WTC11 (cell line): ENCODE measurements around the gene SLC36A1. TPM values are rescaled to one million over a fixed set of nuclear protein-coding genes. Genes with fewer than 3 reads are reported as not detected.

ENCODE experiments used
- ATAC-seq: fragments of 200-7000 bp; cut with Tn5 transposase; 2 replicates; pipeline ENCODE4 v1.10.0; 2021; ENCODE audit warnings: mild to moderate bottlenecking, moderate library complexity
- CTCF ChIA-PET: fragments of 300-600 bp; sonication (Branson Sonifier 250); formaldehyde crosslinking; loops from one replicate; lab custom pipeline; 2021; ENCODE audit warnings: antibody characterized with exemption; lab: Charles Lee
- POLR2A ChIA-PET: fragments of 350-600 bp; sonication (Branson Sonifier 250); formaldehyde crosslinking; loops from one replicate; lab custom pipeline; 2021; ENCODE audit warnings: antibody characterized with exemption; lab: Charles Lee
- DNase-seq: peaks from one replicate; pipeline ENCODE4 v3.0.0; 2021; ENCODE audit warnings: low spot score
- H3K27ac Mint-ChIP-seq: 2 replicates; pipeline ENCODE4 v1.8.0; 2021; ENCODE audit warnings: mixed read lengths
- H3K27me3 Mint-ChIP-seq: 2 replicates; pipeline ENCODE4 v1.8.0; 2021; ENCODE audit warnings: low read depth, mild to moderate bottlenecking, moderate library complexity, mixed read lengths
- H3K36me3 Mint-ChIP-seq: 2 replicates; pipeline ENCODE4 v1.8.0; 2021; ENCODE audit warnings: mixed read lengths
- H3K4me1 Mint-ChIP-seq: 2 replicates; pipeline ENCODE4 v1.8.0; 2022; ENCODE audit warnings: mixed read lengths
- H3K4me3 Mint-ChIP-seq: 2 replicates; pipeline ENCODE4 v1.8.0; 2021; ENCODE audit warnings: mild to moderate bottlenecking, moderate library complexity, mixed read lengths
- H3K9me3 Mint-ChIP-seq: 2 replicates; pipeline ENCODE4 v1.8.0; 2021; ENCODE audit warnings: mixed read lengths
- FOXP1 ChIP-seq: sonication (generic); formaldehyde crosslinking; IDR thresholded peaks from 2 replicates; pipeline ENCODE4 v1.8.0; 2022; ENCODE audit warnings: missing genetic modification reagents, mild to moderate bottlenecking, moderate library complexity, borderline replicate concordance
- GRHL2 ChIP-seq: fragments of 250-450 bp; sonication (Bioruptor Pico); IDR thresholded peaks from 2 replicates; pipeline ENCODE4 v1.8.0; 2022; ENCODE audit warnings: mild to moderate bottlenecking, moderate library complexity; ENCODE audit not compliant: insufficient replicate concordance, severe bottlenecking
- JAZF1 ChIP-seq: fragments of 250-450 bp; sonication (Bioruptor Pico); IDR thresholded peaks from 2 replicates; pipeline ENCODE4 v1.9.0; 2021; ENCODE audit warnings: moderate library complexity, mild to moderate bottlenecking, inconsistent platforms
- NFE2L1 ChIP-seq: sonication (generic); formaldehyde crosslinking; IDR thresholded peaks from 2 replicates; pipeline ENCODE4 v1.8.1; 2023; ENCODE audit warnings: missing genetic modification reagents
- NFYB ChIP-seq: sonication (generic); formaldehyde crosslinking; conservative IDR thresholded peaks from 2 replicates; pipeline ENCODE4 v1.8.0; 2022; ENCODE audit warnings: low read depth, missing genetic modification reagents
- NR2C2 ChIP-seq: sonication (generic); formaldehyde crosslinking; IDR thresholded peaks from 2 replicates; pipeline ENCODE4 v1.8.0; 2022; ENCODE audit warnings: mild to moderate bottlenecking, missing genetic modification reagents
- RELA ChIP-seq: sonication (generic); formaldehyde crosslinking; IDR thresholded peaks from 2 replicates; pipeline ENCODE4 v1.8.1; 2022; ENCODE audit warnings: missing genetic modification reagents, mild to moderate bottlenecking, borderline replicate concordance
- SMAD3 ChIP-seq: sonication (generic); formaldehyde crosslinking; IDR thresholded peaks from 2 replicates; pipeline ENCODE4 v1.8.0; 2022; ENCODE audit warnings: missing genetic modification reagents, mild to moderate bottlenecking, borderline replicate concordance
- SP1 ChIP-seq: sonication (generic); formaldehyde crosslinking; conservative IDR thresholded peaks from 2 replicates; pipeline ENCODE4 v1.8.1; 2022; ENCODE audit warnings: missing genetic modification reagents
- TCF7 ChIP-seq: sonication (generic); formaldehyde crosslinking; IDR thresholded peaks from 2 replicates; pipeline ENCODE4 v1.8.0; 2022; ENCODE audit warnings: mild to moderate bottlenecking, low read depth, missing genetic modification reagents, moderate library complexity
- TEAD1 ChIP-seq: sonication (generic); formaldehyde crosslinking; IDR thresholded peaks from 2 replicates; pipeline ENCODE4 v1.8.0; 2022; ENCODE audit warnings: mild to moderate bottlenecking, missing genetic modification reagents
- ZBTB21 ChIP-seq: sonication (generic); formaldehyde crosslinking; IDR thresholded peaks from 2 replicates; pipeline ENCODE4 v1.8.1; 2023; ENCODE audit warnings: mild to moderate bottlenecking, missing genetic modification reagents, borderline replicate concordance
- ZNF138 ChIP-seq: sonication (generic); formaldehyde crosslinking; conservative IDR thresholded peaks from 2 replicates; pipeline ENCODE4 v1.8.1; 2022; ENCODE audit warnings: mild to moderate bottlenecking, moderate library complexity, missing genetic modification reagents
- ZNF396 ChIP-seq: fragments of 250-450 bp; sonication (Bioruptor Pico); IDR thresholded peaks from 2 replicates; pipeline ENCODE4 v1.8.0; 2021; ENCODE audit warnings: mild to moderate bottlenecking, moderate library complexity, borderline replicate concordance
- total RNA-seq: library from RNA; stranded (reverse); gene quantifications from 3 replicates; pipeline ENCODE4 v1.2.3, GENCODE V29; 2021
- TF ChIP-seq, protein P1 (sequence below): fragments of 250-450 bp; sonication (Bioruptor Pico); IDR thresholded peaks from 2 replicates; pipeline ENCODE4 v1.9.0; 2021; ENCODE audit warnings: moderate library complexity, mild to moderate bottlenecking, inconsistent platforms, borderline replicate concordance
- TF ChIP-seq, protein P2 (sequence below): sonication (generic); formaldehyde crosslinking; IDR thresholded peaks from 2 replicates; pipeline ENCODE4 v1.8.1; 2023; ENCODE audit warnings: mild to moderate bottlenecking, missing genetic modification reagents
- TF ChIP-seq, protein P3 (sequence below): sonication (generic); formaldehyde crosslinking; conservative IDR thresholded peaks from 2 replicates; pipeline ENCODE4 v1.8.1; 2023; ENCODE audit warnings: mild to moderate bottlenecking, low read depth, missing genetic modification reagents, moderate library complexity
- TF ChIP-seq, protein P4 (sequence below): sonication (generic); formaldehyde crosslinking; IDR thresholded peaks from 2 replicates; pipeline ENCODE4 v1.8.0; 2022; ENCODE audit warnings: mild to moderate bottlenecking, missing genetic modification reagents
- TF ChIP-seq, protein P5 (sequence below): sonication (generic); formaldehyde crosslinking; IDR thresholded peaks from 2 replicates; pipeline ENCODE4 v1.8.1; 2023; ENCODE audit warnings: mild to moderate bottlenecking, missing genetic modification reagents, borderline replicate concordance

The SLC36A1 gene
- total RNA-seq, 1 experiment from 2014 or later: 12.2 TPM

DNA sequence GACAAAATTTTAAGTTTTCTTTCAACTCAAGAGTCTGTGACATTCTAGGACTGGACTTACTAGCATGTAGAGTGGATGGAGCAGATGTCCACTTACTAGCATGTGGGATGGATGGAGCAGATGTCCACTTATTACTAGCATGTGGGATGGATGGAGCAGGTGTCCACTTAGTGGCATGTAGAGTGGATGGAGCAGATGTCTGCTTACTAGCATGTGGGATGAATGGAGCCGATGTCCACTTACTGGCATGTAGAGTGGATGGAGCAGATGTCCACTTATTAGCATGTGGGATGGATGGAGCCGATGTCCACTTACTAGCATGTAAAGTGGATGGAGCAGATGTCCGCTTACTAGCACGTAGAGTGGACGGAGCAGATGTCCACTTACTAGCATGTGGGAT lies 2.4 kb downstream of the SLC36A1 start:
- ATAC-seq: no peak
- CTCF ChIA-PET: interaction anchor here (0.7 to 1.0 kb wide), 2 partner anchors 14 to 202 kb away, joined by 3 to 7 read pairs; no protein-coding TSS in a partner anchor
- H3K27ac Mint-ChIP-seq: no peak overlapping the region
- H3K36me3 Mint-ChIP-seq: no peaks in the 10 kb centered on the region
- DNase-seq: no peak
- POLR2A ChIA-PET: no interaction called here
- H3K4me3 Mint-ChIP-seq: no peak overlapping the region
- no peaks in the 10 kb centered on the region for H3K9me3 Mint-ChIP-seq
- no peaks in the 10 kb centered on the region; the same call in 1 of the 2 replicates for H3K27me3 Mint-ChIP-seq
- TF ChIP-seq NR2C2 (CRISPR knock-in tag) (no peak), NFE2L1 (no peak), FOXP1 (CRISPR knock-in tag) (no peak), RELA (CRISPR knock-in tag) (no peak), GRHL2 (no peak), TEAD1 (CRISPR knock-in tag) (no peak), JAZF1 (CRISPR knock-in tag) (no peak), TCF7 (no peak), ZNF138 (CRISPR knock-in tag) (no peak), SP1 (CRISPR knock-in tag) (no peak), SMAD3 (CRISPR knock-in tag) (no peak), NFYB (no peak), ZBTB21 (CRISPR knock-in tag) (no peak), ZNF396 (CRISPR knock-in tag) (no peak)
- TF ChIP-seq, protein P1, sequence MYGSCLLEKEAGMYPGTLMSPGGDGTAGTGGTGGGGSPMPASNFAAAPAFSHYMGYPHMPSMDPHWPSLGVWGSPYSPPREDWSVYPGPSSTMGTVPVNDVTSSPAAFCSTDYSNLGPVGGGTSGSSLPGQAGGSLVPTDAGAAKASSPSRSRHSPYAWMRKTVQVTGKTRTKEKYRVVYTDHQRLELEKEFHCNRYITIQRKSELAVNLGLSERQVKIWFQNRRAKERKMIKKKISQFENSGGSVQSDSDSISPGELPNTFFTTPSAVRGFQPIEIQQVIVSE (CRISPR knock-in tag): no peak
- TF ChIP-seq, protein P2, sequence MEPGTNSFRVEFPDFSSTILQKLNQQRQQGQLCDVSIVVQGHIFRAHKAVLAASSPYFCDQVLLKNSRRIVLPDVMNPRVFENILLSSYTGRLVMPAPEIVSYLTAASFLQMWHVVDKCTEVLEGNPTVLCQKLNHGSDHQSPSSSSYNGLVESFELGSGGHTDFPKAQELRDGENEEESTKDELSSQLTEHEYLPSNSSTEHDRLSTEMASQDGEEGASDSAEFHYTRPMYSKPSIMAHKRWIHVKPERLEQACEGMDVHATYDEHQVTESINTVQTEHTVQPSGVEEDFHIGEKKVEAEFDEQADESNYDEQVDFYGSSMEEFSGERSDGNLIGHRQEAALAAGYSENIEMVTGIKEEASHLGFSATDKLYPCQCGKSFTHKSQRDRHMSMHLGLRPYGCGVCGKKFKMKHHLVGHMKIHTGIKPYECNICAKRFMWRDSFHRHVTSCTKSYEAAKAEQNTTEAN (CRISPR knock-in tag): no peak
- TF ChIP-seq, protein P3, sequence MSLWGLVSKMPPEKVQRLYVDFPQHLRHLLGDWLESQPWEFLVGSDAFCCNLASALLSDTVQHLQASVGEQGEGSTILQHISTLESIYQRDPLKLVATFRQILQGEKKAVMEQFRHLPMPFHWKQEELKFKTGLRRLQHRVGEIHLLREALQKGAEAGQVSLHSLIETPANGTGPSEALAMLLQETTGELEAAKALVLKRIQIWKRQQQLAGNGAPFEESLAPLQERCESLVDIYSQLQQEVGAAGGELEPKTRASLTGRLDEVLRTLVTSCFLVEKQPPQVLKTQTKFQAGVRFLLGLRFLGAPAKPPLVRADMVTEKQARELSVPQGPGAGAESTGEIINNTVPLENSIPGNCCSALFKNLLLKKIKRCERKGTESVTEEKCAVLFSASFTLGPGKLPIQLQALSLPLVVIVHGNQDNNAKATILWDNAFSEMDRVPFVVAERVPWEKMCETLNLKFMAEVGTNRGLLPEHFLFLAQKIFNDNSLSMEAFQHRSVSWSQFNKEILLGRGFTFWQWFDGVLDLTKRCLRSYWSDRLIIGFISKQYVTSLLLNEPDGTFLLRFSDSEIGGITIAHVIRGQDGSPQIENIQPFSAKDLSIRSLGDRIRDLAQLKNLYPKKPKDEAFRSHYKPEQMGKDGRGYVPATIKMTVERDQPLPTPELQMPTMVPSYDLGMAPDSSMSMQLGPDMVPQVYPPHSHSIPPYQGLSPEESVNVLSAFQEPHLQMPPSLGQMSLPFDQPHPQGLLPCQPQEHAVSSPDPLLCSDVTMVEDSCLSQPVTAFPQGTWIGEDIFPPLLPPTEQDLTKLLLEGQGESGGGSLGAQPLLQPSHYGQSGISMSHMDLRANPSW: no peak
- TF ChIP-seq, protein P4, sequence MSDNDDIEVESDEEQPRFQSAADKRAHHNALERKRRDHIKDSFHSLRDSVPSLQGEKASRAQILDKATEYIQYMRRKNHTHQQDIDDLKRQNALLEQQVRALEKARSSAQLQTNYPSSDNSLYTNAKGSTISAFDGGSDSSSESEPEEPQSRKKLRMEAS (CRISPR knock-in tag): no peak
- TF ChIP-seq, protein P5, sequence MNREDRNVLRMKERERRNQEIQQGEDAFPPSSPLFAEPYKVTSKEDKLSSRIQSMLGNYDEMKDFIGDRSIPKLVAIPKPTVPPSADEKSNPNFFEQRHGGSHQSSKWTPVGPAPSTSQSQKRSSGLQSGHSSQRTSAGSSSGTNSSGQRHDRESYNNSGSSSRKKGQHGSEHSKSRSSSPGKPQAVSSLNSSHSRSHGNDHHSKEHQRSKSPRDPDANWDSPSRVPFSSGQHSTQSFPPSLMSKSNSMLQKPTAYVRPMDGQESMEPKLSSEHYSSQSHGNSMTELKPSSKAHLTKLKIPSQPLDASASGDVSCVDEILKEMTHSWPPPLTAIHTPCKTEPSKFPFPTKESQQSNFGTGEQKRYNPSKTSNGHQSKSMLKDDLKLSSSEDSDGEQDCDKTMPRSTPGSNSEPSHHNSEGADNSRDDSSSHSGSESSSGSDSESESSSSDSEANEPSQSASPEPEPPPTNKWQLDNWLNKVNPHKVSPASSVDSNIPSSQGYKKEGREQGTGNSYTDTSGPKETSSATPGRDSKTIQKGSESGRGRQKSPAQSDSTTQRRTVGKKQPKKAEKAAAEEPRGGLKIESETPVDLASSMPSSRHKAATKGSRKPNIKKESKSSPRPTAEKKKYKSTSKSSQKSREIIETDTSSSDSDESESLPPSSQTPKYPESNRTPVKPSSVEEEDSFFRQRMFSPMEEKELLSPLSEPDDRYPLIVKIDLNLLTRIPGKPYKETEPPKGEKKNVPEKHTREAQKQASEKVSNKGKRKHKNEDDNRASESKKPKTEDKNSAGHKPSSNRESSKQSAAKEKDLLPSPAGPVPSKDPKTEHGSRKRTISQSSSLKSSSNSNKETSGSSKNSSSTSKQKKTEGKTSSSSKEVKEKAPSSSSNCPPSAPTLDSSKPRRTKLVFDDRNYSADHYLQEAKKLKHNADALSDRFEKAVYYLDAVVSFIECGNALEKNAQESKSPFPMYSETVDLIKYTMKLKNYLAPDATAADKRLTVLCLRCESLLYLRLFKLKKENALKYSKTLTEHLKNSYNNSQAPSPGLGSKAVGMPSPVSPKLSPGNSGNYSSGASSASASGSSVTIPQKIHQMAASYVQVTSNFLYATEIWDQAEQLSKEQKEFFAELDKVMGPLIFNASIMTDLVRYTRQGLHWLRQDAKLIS (CRISPR knock-in tag): no peak
- H3K4me1 Mint-ChIP-seq: peaks cover 21% of the 10 kb centered on the region
